Activated T-cell treated with anti-CD3 and anti-CD28 coated beads for 4 hours (primary cell): ENCODE results near the gene SEMA3E.
"Not testable (repeated sequence)": the region's sequence is repeated elsewhere in the genome, so short reads cannot be mapped to it uniquely, and the experiment has no call there.

Experiments
- DNase-seq: peaks from one replicate; pipeline ENCODE4 v3.0.0-alpha.2; 2020

SEMA3E gene

DNA sequence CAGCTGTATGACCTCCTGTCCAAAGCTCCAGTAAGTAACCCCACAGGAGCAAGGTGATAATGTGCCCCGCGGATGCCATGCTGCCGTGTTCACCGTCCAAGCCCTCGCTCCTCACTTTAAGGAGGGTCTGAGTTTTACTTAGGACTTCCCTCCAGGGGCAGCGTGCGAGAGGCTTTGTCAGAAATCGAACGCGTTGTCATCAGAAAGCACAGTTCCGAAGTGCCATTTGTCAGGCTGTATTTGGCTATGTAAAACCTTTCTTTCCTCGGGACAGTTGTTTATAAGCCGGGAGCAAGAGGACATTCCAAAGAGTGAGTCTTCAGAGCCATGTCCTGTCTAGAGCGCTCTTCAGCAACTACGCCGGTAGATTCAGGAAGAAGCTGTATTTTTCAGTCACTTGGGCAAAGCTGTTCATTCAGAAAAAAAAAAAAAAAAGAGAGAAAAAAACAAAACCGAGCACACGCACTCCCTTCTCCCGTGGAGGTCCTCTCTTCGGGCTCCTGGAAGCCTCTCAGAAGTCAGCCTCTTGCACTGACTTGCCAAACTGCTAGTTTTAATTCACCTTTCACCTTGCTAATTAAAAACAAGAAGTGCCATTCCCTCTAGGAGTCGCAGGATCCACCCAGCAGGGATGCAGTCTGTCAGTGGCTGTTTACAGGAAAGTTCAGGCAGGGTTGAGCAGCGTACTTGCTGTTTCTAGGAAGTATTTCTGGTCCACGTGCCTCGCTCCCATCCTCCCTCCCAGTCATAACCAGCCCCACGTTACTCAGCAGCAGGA, at the start of gene SEMA3E:
Gene SEMA3E (minus strand): TSS at position 676 of the 778 bp plus-strand sequence.
- no peak for DNase-seq

DNA sequence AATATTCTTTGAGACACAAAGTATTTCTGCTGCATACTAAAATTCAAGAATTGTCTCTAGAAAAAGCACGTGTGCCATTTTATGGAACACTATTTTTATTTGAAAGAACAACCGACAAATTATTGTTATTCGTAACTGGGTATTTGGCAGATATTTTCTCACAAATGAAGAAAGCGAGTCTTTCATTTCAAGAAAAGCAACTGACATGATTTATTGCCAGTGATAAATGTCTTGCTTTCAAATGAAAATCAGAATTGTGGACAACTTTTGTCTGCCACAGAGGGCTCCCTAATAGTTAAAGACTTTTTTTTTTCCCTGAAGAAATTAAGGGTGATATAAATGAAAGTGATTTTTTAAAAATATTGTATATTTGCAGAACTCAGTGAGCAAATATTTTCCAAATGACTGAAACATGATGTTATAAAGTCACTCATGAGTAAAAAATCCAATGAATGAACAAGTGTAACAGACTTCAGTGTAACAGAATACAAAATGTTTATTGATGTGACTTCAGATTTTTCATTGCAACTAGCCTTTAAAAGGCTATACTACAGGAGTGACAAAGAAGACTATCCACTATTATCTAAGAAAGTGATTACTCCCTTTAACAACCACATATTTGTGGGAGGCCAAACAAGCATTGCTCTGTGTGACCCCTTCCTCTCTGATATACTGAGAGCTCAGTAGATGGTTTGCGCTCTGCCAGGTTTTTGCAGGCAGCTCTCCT, 49.0 kb upstream of the SEMA3E start:
- no peak for DNase-seq

DNA sequence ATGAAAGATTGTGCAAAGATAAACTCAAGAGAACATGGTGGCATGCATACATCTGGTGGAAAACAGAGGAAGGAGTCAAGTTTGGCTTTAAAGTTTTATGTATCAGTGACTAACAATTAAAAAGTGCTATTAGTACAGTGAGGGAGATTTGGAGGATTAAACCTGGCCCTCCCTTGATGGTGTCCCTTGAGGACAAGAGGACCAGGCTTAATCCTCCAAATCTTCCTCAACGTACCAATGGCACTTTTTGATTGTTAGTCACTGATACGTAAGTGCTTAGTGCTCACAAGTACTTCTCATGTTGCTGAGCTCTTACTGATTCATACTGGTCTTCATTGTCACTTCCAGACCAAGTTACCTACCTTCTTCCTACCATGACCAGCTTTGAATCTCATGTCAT, 47.2 kb upstream of the SEMA3E start:
- DNase-seq, result no peak

DNA sequence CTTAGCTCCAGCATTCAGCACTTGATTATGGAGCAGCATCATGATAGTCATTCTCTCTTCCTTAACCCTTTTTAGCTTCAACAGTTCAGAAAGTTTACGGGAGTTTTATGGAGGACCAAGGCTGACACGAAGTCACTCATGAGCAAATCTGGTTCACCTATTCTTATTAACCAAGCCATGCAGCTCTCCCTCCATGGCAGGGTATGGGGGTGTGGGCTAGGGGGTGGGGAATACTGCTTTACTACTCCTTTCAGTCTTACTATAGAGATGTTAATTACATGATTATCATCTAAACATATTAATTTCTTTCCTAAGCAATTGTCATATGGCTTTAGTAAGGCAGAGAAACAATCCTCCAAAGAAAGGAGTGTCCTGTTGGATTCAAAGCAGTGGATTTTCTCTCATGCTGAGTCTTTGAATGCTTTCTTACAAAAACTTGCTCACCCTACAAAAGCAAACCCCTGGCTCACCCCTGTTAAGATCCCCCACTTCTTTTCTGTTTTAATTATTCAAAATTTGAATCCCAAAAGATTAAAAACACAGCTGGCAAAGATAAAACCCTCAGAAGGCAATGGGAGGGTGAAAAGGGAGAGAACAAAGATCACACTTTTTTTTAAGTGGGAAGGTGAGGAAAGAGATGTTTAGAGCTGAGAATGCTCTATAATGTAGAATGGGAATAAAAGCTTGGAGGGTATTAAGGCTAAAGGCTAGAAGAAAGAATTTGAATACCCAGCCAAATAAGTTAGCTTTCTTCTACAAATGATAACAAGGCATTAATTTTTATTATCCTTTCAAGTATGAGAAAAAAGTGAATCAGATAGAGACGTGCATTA, 46.4 kb upstream of the SEMA3E start:
- no peak for DNase-seq

DNA sequence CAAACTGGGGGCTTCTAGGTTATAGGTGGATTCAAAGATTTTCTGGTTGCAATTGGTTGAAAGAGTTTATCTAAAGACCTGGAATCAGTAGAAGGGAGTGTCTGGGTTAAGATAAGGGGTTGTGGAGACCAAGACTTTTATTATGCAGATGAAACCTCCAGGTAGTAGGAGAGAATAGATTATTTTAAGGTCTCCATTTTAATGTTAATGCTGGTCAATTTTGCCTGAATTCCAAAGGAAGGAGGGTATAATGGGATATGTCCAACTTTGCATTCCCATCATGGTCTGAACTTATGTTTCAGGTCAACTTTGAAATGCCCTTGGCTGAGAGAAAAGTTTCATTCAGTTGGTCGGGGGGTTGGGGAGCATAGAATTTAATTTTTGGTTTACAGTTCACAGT, 44.3 kb upstream of the SEMA3E start:
- no peak for DNase-seq

DNA sequence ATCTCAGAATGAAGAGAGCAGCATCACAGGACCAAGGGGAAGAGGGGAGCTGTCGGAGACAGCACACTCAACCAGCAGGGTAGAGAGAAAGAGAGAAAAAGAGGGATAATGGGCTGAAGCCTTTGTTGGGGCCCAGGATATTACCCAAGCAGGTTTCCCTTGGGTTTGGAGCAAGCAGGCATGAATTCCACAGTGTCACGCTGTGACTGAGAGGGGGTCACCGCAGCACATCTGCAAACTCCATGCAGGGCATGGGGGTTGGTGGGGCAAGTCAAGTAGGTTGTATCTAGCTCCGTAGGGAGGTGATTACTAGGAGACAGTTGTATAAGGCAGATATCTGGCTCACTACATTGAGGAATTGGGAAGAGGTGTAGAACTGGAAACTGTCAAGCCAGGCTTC, 42.2 kb upstream of the SEMA3E start:
- no peak for DNase-seq

DNA sequence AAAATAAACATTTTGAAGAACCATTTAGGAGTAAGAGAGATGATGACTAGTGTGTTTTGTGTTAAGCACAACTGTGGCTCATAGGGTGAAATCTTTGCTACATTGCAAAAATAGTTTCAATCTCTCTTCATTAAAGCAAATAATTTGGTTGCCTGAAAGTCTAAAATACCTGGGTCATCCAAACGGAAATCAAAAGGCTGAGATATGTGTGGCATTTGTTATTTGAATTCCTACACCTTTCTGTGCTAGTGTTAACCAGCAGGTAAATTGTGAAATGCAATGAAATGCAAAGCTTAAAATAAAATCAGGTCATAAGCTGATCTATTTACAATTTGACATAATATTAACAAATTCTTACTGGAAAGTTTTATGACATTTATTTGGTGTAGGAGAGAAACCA, 40.9 kb upstream of the SEMA3E start:
- no peak for DNase-seq

DNA sequence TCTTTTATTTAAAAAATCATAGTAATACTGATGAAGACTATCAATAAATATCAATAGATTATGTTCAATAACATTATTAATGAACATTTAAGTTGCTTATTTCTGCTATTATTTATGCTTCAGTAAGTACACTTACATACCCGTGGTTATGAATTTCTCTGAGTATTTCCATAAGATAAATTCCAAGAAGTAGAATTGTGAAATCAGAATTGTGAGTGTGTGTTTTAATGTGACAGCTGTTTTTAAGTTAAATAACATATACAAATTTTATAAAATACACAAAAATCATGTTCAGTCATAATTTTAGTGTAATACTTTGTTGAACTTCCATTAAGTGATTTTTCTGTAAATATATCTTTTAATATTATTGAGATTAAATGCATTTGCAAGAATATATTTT, 37.5 kb upstream of the SEMA3E start:
- DNase-seq, result no peak

DNA sequence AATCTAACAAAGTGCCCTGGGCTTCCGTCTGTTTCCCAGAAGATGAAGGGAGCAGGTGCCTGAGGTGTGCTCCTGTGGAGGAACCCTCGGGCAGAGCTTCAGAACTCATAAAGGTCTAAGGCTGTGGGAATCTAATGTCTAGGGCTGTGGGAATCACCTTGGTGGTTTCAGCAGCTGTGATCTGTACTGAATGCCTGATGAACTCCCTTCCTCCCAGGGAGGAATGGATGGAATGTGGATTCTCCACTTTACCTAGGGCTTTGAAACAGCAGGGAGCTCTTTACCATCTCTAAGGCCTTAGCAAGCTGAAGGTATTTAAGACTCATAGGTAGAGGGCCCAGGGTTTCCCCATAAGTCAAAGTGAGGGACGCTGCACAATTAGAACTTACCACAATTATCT, 36.0 kb upstream of the SEMA3E start:
- DNase-seq, result no peak

DNA sequence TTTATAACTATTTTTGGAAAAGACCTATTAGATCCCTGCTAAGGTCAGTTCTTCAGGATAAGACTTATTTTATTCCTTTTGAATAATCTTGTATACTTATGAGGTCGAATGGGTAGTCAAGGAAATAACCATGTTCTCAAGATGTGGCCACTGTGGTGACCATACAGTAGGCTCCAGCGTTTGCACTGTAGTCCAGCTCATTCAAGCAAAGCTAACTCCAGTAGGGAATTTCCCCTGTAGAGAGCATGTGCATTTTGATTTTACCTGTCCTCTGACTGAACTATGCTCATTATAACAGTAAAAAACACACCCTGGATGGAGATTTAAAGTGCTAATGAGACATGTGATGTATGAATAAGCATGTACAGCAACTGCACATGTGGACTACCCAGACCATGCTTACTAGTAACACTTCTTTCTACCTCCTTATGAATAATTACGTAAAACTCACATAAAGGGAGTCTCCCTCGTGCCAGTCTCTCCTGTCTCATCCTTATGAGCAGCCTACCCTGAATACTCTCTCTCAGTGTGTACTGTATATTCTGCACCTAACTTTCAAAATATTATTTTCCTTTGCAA, 32.4 kb upstream of the SEMA3E start:
- no peak for DNase-seq

DNA sequence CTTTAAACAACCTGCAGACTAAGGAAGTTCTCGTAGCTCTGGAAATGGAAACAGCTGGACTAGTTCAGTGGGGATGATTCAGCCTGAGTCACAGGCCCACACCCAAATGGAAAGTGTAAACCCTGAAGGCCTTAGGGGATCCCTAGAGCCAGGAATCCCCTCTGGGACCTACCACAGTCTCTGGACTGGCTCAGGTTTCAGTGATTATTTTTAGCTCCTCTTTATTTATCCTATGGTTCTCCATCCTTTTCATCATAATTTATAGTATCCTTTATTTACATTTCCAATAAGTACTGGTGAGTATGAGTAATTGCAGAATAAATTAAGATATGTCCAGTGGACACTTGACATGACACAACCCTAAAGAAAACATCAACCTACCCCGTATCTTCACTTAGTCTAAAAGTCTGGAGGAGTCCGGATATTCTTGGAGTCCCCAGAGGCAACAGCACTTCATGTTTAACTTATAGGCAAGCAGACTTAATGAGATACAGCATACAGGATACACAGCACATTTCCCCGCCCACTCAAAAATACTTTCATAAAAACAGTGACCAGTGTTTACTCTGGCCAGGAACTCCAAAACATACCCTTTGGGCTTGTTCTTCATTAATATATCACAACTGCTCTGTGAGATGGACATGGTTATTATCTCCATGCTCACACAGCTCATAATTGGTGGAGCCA, 28.4 kb upstream of the SEMA3E start:
- no peak for DNase-seq

DNA sequence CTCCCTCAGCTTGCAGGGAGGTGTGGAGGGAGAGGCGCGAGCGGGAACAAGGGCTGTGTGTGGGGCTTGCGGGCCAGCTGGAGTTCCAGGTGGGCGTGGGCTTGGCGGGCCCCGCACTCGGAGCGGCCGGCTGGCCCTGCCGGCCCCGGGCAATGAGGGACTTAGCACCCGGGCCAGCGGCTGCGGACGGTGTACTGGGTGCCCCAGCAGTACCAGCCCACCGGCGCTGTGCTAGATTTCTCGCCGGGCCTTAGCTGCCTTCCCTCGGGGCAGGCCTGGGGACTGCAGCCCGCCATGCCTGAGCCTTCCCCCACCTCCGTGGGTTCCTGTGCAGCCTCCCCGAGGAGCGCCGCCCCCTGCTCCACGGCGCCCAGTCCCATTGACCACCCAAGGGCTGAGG, 24.4 kb upstream of the SEMA3E start:
- not testable (repeated sequence) for DNase-seq

DNA sequence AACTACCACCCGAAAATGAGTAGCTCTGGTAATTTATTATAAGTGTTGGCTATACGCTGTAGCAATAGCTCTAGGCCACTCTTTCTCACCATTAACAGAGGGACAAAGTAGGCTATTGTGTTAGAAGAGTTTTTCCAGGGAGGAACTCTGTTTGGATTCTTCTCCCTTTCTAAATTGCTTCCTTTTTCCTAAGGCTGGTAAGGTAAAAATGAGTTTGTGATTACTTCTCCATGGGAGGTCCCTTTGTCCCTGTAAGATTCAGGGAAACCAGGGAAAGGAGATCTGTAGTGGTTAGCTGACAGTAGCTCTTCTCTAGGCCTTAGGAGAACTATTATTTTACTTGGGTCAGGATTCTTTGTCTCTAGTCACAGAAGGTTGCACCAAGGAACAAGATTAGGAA, 23.2 kb upstream of the SEMA3E start:
- no peak for DNase-seq

DNA sequence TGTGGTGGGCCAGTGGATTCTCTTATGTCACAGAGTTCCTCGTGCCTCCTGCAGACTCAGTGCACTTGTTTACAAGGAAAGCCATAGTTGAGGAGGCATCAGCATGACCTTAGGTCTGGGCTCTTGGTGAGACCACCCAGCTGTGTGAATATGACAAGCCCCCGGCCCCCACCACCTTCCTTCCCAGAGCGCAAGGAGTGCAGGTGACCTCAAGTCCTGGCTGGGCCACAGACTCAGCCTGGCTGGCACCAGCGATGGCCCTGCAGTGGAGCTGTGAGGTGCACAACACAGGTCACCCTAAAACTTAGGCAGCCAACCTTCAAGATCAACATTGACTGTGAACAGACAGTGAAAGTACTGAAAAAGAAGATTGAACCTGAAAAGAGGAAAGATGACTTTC, 14.2 kb upstream of the SEMA3E start:
- DNase-seq, result no peak

DNA sequence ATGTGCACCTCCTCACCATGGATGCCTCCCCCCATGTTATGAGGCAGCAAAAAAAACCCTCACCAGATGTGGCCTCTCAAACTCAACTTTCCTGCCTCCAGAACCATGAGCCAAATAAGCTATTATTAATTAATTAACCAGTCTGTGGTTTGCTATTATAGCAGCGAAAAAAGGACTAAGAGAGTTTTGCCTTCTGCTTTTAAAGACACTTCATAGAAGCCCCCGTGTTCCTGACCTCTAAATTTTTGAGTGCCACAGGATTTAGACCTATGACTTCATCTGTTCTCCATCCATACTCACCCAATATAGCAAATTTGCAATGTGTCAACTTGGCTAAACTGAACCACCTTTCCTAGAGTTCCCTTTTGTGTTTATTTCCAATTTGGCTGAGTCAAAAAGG, 9.2 kb upstream of the SEMA3E start:
- DNase-seq, result no peak

DNA sequence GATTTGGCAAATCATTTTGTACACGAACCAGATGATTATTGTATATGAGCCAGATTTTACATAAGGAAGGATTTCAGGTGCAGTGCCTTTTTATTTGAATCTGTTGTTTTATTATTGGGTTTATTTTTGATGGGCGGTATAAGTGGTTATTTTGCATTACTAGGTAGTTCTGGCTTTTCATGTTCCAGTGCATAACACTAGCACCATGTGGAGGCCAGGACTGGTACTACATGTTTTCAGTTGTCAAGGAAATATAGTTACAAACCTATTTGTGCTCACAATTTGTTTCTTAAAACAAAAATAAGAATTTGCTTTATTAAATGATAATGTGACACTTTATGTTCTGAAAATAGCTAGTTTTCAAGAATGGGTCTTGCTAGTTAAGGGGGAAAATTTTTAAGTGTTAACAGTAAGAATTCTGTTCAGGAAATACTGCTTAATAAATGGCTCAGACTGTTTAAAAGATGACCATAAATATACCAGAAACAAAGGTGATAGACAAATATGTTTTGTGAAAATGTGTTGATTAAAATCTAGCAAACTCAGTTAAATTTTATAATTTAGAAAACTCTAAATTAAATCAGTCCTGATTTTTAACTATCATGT, 7.1 kb upstream of the SEMA3E start:
- no peak for DNase-seq

DNA sequence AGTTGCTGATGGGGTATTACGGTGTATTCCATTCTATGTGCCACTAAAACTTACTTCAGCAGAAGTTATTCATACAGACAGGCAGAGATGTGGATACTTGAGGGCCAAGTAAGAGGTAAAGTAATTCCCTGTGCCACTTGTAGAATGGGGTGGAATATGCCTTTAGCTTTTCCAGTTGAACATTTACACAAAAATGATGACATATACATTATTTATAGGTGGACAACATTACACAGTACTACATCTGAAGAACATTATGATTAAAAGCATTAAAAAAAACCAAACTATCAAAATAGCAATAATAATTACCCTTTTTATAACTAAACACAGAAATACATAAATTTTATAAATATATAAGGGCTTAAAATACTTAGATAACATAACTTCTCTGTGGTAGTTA, 3.5 kb upstream of the SEMA3E start:
- DNase-seq, result no peak

DNA sequence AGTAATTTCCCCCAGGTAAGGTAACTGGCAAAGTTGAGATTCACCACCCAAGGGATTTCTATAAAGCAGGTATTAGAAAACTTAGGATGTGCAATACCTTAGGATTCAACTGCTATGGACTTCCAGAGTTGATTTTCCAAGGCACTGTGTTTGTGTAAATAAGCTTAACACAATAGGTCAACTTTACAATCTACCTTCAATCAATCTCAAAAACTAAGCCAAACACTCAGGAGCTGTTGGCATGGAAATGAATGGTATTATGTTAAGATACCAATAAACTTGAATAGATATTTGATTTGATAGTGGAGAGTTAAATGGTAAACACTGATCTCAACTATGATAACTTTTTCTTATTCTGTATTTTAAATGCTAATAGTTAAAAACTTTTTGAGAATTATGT, 762 bp upstream of the SEMA3E start:
- DNase-seq, result no peak

DNA sequence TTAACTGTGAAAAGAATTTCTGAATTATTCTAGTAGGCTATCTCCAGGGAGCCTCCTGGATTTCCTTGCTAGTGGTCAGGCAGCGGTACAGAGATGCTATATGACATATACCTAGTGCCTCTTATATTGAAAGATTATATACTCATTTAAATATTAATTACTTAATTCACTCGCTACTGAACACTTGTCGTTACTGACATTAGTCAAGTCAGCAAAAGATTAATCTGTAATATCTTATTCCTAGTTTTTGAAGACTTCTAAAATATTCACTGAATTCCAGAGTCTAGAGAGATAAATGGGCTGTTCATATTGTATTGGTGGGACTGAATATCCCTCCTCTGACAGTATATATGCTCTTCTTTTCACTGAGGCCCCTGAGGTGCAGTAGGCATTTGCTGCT, 2.9 kb downstream of the SEMA3E start:
- DNase-seq, result no peak

DNA sequence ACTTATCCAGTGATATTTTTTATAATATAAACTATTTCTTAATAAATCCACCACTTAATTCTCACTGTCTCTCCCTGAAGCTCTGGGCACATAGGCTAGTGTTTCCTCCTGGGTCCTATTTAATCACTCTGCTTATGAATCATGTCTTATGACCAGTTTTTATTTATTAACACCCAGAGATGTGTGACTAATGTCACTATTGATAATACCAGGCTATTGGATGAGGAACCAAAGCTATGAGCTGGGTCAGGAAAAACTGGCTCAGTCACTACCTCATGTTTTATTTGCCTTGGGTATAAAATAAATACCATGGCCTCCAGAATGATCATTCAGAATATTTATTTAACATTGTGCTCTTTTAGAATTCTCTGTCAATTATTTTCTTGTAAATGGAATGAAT, 5.2 kb downstream of the SEMA3E start:
- DNase-seq, result no peak

DNA sequence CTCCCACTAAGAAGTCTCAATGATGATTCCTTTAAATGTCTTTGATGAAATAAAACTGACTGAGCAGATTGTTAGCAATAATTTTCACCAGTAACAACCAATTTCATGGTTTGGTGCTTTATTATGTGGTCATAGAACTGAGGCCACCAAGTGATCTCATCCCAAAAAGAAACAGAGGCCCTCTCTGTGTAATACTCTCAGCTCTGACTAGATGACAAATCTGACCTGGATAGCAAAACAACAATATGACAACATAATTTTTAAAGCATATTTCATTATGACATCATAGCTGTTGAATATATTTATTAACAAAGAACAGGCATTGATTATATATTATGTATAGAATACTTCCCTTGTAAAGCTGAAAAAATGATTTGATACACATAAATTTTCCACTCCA, 5.9 kb downstream of the SEMA3E start:
- no peak for DNase-seq
